ENCODE measurements around the gene EPB41L5. TPM values are rescaled to one million over a fixed set of nuclear protein-coding genes. Genes with fewer than 3 reads are reported as not detected.
"Not testable (repeated sequence)": the region's sequence is repeated elsewhere in the genome, so short reads cannot be mapped to it uniquely, and the experiment has no call there.

Gene EPB41L5
- total RNA-seq, 1 donor from 2014 or later, result 16.2 TPM

DNA sequence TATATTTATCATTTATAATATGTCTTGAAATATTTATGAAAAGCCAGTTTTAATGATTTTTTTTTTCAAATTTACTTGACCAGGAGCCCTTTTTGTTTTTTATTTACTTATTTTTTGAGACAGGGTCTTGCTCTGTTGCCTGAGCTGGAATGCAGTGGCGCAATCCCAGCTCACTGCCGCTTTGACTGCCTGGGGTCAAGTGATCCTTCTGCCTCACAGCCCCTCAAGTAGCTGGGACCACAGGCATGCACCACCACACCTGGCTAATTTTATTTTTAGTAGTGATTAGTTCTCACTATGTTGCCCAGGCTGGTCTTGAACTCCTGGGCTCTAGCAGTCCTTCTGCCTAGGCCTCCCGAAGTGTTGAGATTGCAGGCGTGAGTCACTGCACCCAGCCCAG is 5.7 kb downstream of the EPB41L5 start:
- Histone ChIP-seq H3K27me3 (ENCODE audit: insufficient read depth, low read length) (no peaks in the 10 kb centered on the region), H4K20me1 (ENCODE audit: insufficient read depth, low read length) (peaks cover 3% of the 10 kb centered on the region), H3K9me3 (ENCODE audit: insufficient read depth, low read depth, low read length) (no peaks in the 10 kb centered on the region), H3K36me3 (ENCODE audit: insufficient read depth, low read length) (no peaks in the 10 kb centered on the region), H3K4me3 (ENCODE audit: insufficient read depth, low read depth, low read length) (no peak overlapping the region), H3K9ac (ENCODE audit: low read length) (no peak overlapping the region), H3K27ac (ENCODE audit: low read depth, low read length) (no peak overlapping the region), H3K79me2 (ENCODE audit: insufficient read depth, low read length) (peaks cover 13% of the 10 kb centered on the region), H3K4me1 (ENCODE audit: insufficient read depth, low read length) (no peaks in the 10 kb centered on the region), H2AFZ (ENCODE audit: low read depth, low read length) (no peak overlapping the region), H3K4me2 (ENCODE audit: low read length) (no peak overlapping the region)
- no peak for TF ChIP-seq EZH2 (IDR thresholded peaks at IDR 0.05; ENCODE audit: insufficient read depth, low read length)
- TF ChIP-seq, protein P1, sequence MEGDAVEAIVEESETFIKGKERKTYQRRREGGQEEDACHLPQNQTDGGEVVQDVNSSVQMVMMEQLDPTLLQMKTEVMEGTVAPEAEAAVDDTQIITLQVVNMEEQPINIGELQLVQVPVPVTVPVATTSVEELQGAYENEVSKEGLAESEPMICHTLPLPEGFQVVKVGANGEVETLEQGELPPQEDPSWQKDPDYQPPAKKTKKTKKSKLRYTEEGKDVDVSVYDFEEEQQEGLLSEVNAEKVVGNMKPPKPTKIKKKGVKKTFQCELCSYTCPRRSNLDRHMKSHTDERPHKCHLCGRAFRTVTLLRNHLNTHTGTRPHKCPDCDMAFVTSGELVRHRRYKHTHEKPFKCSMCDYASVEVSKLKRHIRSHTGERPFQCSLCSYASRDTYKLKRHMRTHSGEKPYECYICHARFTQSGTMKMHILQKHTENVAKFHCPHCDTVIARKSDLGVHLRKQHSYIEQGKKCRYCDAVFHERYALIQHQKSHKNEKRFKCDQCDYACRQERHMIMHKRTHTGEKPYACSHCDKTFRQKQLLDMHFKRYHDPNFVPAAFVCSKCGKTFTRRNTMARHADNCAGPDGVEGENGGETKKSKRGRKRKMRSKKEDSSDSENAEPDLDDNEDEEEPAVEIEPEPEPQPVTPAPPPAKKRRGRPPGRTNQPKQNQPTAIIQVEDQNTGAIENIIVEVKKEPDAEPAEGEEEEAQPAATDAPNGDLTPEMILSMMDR (IDR thresholded peaks at IDR 0.05; ENCODE audit: insufficient read depth, low read depth, low read length), result no peak
- H3K9me3 Mint-ChIP-seq (ENCODE audit: unreplicated experiment), result peaks cover 6% of the 10 kb centered on the region
- no peaks in the 10 kb centered on the region for H3K27me3 Mint-ChIP-seq (ENCODE audit: low read depth, unreplicated experiment)
- H3K36me3 Mint-ChIP-seq (ENCODE audit: low read depth, unreplicated experiment), result no peaks in the 10 kb centered on the region
- DNase-seq (ENCODE audit: low read depth) (no peak), FAIRE-seq (no peak)
- H3K4me3 Mint-ChIP-seq (ENCODE audit: unreplicated experiment), result no peak overlapping the region
- peaks cover 5% of the 10 kb centered on the region for H3K4me1 Mint-ChIP-seq (ENCODE audit: low read depth, unreplicated experiment)
- no peak overlapping the region for H3K27ac Mint-ChIP-seq (ENCODE audit: unreplicated experiment)

DNA sequence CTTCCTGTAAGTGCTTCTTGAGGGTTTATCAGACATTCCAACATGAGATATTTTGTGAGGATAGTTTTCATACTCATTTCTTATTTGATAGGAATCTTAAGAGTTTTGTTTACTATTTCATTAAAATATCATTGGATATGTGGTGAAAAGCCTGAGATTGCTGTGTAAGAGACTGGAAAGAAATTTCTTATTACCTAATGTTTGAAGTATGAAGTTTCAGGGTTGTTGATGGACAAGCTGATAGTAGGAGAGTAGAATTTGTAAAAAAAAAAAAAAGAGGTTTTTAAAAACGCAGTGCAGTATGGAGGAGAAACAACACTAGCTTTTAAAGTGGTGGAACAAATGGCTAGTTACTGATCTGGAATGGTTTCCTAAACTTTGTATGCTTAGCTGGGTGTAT is 7.7 kb downstream of the EPB41L5 start:
- Mint-ChIP-seq H3K27me3 (ENCODE audit: low read depth, unreplicated experiment) (no peaks in the 10 kb centered on the region), H3K9me3 (ENCODE audit: unreplicated experiment) (peaks cover 18% of the 10 kb centered on the region), H3K27ac (ENCODE audit: unreplicated experiment) (no peak overlapping the region), H3K36me3 (ENCODE audit: low read depth, unreplicated experiment) (peaks cover 10% of the 10 kb centered on the region), H3K4me3 (ENCODE audit: unreplicated experiment) (no peak overlapping the region), H3K4me1 (ENCODE audit: low read depth, unreplicated experiment) (peaks cover 5% of the 10 kb centered on the region)
- Histone ChIP-seq H3K27me3 (ENCODE audit: insufficient read depth, low read length) (no peaks in the 10 kb centered on the region), H4K20me1 (ENCODE audit: insufficient read depth, low read length) (no peaks in the 10 kb centered on the region), H3K4me3 (ENCODE audit: insufficient read depth, low read depth, low read length) (no peak overlapping the region), H3K79me2 (ENCODE audit: insufficient read depth, low read length) (peaks cover 6% of the 10 kb centered on the region), H3K27ac (ENCODE audit: low read depth, low read length) (no peak overlapping the region), H3K4me1 (ENCODE audit: insufficient read depth, low read length) (no peaks in the 10 kb centered on the region), H2AFZ (ENCODE audit: low read depth, low read length) (no peak overlapping the region), H3K4me2 (ENCODE audit: low read length) (no peak overlapping the region), H3K9me3 (ENCODE audit: insufficient read depth, low read depth, low read length) (no peaks in the 10 kb centered on the region), H3K36me3 (ENCODE audit: insufficient read depth, low read length) (no peaks in the 10 kb centered on the region), H3K9ac (ENCODE audit: low read length) (no peak overlapping the region)
- TF ChIP-seq, protein P1 (IDR thresholded peaks at IDR 0.05; ENCODE audit: insufficient read depth, low read depth, low read length), result no peak
- TF ChIP-seq EZH2 (IDR thresholded peaks at IDR 0.05; ENCODE audit: insufficient read depth, low read length), result no peak
- DNase-seq (ENCODE audit: low read depth) (no peak), FAIRE-seq (no peak)

DNA sequence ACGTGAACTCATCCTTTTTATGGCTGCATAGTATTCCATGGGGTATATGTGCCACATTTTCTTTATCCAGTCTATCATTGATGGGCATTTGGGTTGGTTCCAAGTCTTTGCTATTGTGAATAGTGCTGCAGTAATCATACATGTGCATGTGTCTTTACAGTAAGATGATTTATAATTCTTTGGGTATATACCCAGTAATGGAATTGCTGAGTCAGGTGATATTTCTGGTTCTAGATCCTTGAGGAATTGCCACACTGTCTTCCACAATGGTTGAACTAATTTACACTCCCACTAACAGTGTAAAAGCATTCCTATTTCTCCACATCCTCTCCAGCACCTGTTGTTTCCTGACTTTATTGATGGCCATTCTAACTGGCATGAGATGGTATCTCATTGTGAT is 9.6 kb downstream of the EPB41L5 start:
- H3K27ac ChIP-seq (ENCODE audit: low read depth, low read length); H3K27me3 Mint-ChIP-seq (ENCODE audit: low read depth, unreplicated experiment); H3K27me3 ChIP-seq (ENCODE audit: insufficient read depth, low read length); H3K4me2 ChIP-seq (ENCODE audit: low read length); H4K20me1 ChIP-seq (ENCODE audit: insufficient read depth, low read length); H3K36me3 ChIP-seq (ENCODE audit: insufficient read depth, low read length); DNase-seq (ENCODE audit: low read depth); H3K4me1 ChIP-seq (ENCODE audit: insufficient read depth, low read length); H3K9ac ChIP-seq (ENCODE audit: low read length); H3K4me3 Mint-ChIP-seq (ENCODE audit: unreplicated experiment); H3K27ac Mint-ChIP-seq (ENCODE audit: unreplicated experiment); H3K36me3 Mint-ChIP-seq (ENCODE audit: low read depth, unreplicated experiment); H3K4me1 Mint-ChIP-seq (ENCODE audit: low read depth, unreplicated experiment); H3K79me2 ChIP-seq (ENCODE audit: insufficient read depth, low read length); H3K4me3 ChIP-seq (ENCODE audit: insufficient read depth, low read depth, low read length); H2AFZ ChIP-seq (ENCODE audit: low read depth, low read length); FAIRE-seq; H3K9me3 ChIP-seq (ENCODE audit: insufficient read depth, low read depth, low read length): not testable (repeated sequence)
- peaks cover 18% of the 10 kb centered on the region for H3K9me3 Mint-ChIP-seq (ENCODE audit: unreplicated experiment)
